ENCODE results near the gene SLC46A2.

SLC46A2 gene

GRCh38 chr9:112912636-112913035 lies 22.0 kb upstream of the SLC46A2 start:
- TF ChIP-seq EZH2phosphoT487 (conservative IDR thresholded peaks at IDR 0.05; ENCODE audit: low read length) (no peak), CTCF (IDR thresholded peaks at IDR 0.05; ENCODE audit: insufficient read depth, low read length, poor library complexity, severe bottlenecking) (no peak)
- no peaks in the 10 kb centered on the region for H4K20me1 ChIP-seq (ENCODE audit: low read depth, low read length)
- no peaks in the 10 kb centered on the region for H3K27me3 ChIP-seq (ENCODE audit: low read length)
- H3K36me3 ChIP-seq (ENCODE audit: low read length): no peaks in the 10 kb centered on the region
- H3K79me2 ChIP-seq (ENCODE audit: insufficient read depth, low read length): no peaks in the 10 kb centered on the region
- H3F3A ChIP-seq (ENCODE audit: insufficient read depth): no peaks in the 10 kb centered on the region
- H3K4me3 ChIP-seq (ENCODE audit: insufficient read depth, low read length, poor library complexity, severe bottlenecking): no peak overlapping the region
- no peak overlapping the region for H3K4me2 ChIP-seq (ENCODE audit: low read depth, low read length, poor library complexity, severe bottlenecking)
- no peaks in the 10 kb centered on the region for H3K9me2 ChIP-seq (replicated peaks; ENCODE audit: insufficient read depth, low read length)
- no peak overlapping the region for H3K27ac ChIP-seq (ENCODE audit: low read depth, low read length)
- H2AFZ ChIP-seq (ENCODE audit: low read depth, low read length, severe bottlenecking): no peak overlapping the region
- no peak overlapping the region for H3K9ac ChIP-seq (ENCODE audit: low read length)
- H3K9me3 ChIP-seq (ENCODE audit: insufficient read depth, low read length): no peaks in the 10 kb centered on the region

GRCh38 chr9:112911736-112912135 lies 21.1 kb upstream of the SLC46A2 start:
- Histone ChIP-seq H3K4me2 (ENCODE audit: low read depth, low read length, poor library complexity, severe bottlenecking) (no peak overlapping the region), H4K20me1 (ENCODE audit: low read depth, low read length) (no peaks in the 10 kb centered on the region), H3F3A (ENCODE audit: insufficient read depth) (no peaks in the 10 kb centered on the region), H3K9ac (ENCODE audit: low read length) (no peak overlapping the region), H3K9me3 (ENCODE audit: insufficient read depth, low read length) (no peaks in the 10 kb centered on the region), H3K9me2 (replicated peaks; ENCODE audit: insufficient read depth, low read length) (no peaks in the 10 kb centered on the region), H3K27ac (ENCODE audit: low read depth, low read length) (no peak overlapping the region), H3K36me3 (ENCODE audit: low read length) (no peaks in the 10 kb centered on the region), H3K4me3 (ENCODE audit: insufficient read depth, low read length, poor library complexity, severe bottlenecking) (no peak overlapping the region), H3K79me2 (ENCODE audit: insufficient read depth, low read length) (no peaks in the 10 kb centered on the region), H2AFZ (ENCODE audit: low read depth, low read length, severe bottlenecking) (no peak overlapping the region), H3K27me3 (ENCODE audit: low read length) (no peaks in the 10 kb centered on the region)
- TF ChIP-seq CTCF (IDR thresholded peaks at IDR 0.05; ENCODE audit: insufficient read depth, low read length, poor library complexity, severe bottlenecking): no peak
- no peak for TF ChIP-seq EZH2phosphoT487 (conservative IDR thresholded peaks at IDR 0.05; ENCODE audit: low read length)

GRCh38 chr9:112905084-112905483 lies 14.4 kb upstream of the SLC46A2 start:
- Histone ChIP-seq H2AFZ (ENCODE audit: low read depth, low read length, severe bottlenecking) (no peak overlapping the region), H3K79me2 (ENCODE audit: insufficient read depth, low read length) (no peaks in the 10 kb centered on the region), H3K9me2 (replicated peaks; ENCODE audit: insufficient read depth, low read length) (no peaks in the 10 kb centered on the region), H3K4me3 (ENCODE audit: insufficient read depth, low read length, poor library complexity, severe bottlenecking) (no peak overlapping the region), H3K4me2 (ENCODE audit: low read depth, low read length, poor library complexity, severe bottlenecking) (no peak overlapping the region), H4K20me1 (ENCODE audit: low read depth, low read length) (no peaks in the 10 kb centered on the region), H3K9ac (ENCODE audit: low read length) (no peak overlapping the region), H3K27ac (ENCODE audit: low read depth, low read length) (no peak overlapping the region), H3F3A (ENCODE audit: insufficient read depth) (no peaks in the 10 kb centered on the region), H3K36me3 (ENCODE audit: low read length) (no peaks in the 10 kb centered on the region), H3K27me3 (ENCODE audit: low read length) (no peaks in the 10 kb centered on the region), H3K9me3 (ENCODE audit: insufficient read depth, low read length) (no peaks in the 10 kb centered on the region)
- no peak for TF ChIP-seq EZH2phosphoT487 (conservative IDR thresholded peaks at IDR 0.05; ENCODE audit: low read length)
- TF ChIP-seq CTCF (IDR thresholded peaks at IDR 0.05; ENCODE audit: insufficient read depth, low read length, poor library complexity, severe bottlenecking): no peak
